ENCODE data around the gene PPM1H.

DNA sequence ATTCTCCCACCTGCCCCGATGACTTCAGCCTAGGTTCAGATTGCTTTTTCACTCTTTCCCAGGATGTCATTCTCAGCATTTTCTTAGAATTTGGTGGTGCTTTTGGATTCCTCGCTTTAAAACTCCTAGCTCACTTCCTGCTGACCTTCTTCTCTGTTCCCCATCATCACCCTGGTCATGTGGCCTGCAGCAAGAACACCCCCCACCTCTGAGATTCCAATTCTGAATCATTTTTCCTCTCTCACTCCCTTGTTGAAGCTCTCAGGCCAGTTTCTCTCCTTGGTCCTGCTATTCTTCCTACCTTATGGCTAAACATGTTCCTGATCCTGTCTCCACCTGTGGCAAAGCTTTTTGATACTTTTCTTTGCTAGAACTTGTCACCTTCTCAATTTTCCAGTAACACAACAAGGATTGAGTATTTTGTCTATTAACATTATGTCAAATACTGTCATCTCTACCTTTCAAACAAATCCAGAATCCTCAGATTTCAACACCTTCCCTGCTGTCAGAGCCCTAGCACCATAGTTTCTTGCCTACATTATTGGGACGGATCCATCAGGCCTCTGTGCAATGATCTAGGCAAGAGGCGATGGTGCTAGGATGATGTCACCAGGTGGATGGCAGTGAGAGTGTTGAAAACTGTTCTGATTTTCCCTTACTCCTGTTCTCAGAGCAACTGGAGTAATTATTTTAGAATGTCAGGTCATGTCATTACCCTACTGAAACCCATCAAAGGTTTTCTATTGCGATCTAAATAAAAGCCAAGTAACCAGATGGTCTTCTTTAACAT lies 234.7 kb downstream of the PPM1H start:
- TF ChIP-seq GABPA (IDR thresholded peaks at IDR 0.05; ENCODE audit: borderline replicate concordance, insufficient read depth, low read length) (no peak), NRF1 (IDR thresholded peaks at IDR 0.05; ENCODE audit: low read depth, low read length) (no peak), CTCF (IDR thresholded peaks at IDR 0.05; ENCODE audit: control extremely low read depth in 1 of 3, insufficient read depth in 1 of 3, low read depth in 1 of 3, low read length in 3 of 3) (no peak), ATF2 (IDR thresholded peaks at IDR 0.05; ENCODE audit: low read length) (no peak), CEBPB (IDR thresholded peaks at IDR 0.05; ENCODE audit: low read depth, low read length) (no peak), POLR2A (IDR thresholded peaks at IDR 0.05; ENCODE audit: control extremely low read depth in 1 of 2, low read depth in 2 of 2, low read length in 2 of 2) (no peak), RBBP5 (IDR thresholded peaks at IDR 0.05; ENCODE audit: borderline replicate concordance, low read depth, low read length) (no peak), EZH2 (IDR thresholded peaks at IDR 0.05; ENCODE audit: low read depth, low read length, severe bottlenecking) (no peak), EGR1 (IDR thresholded peaks at IDR 0.05; ENCODE audit: borderline replicate concordance, low read depth, low read length) (no peak), CHD1 (IDR thresholded peaks at IDR 0.05; ENCODE audit: low read depth, low read length) (no peak), BRCA1 (IDR thresholded peaks at IDR 0.05; ENCODE audit: low read depth, low read length) (no peak), GTF2F1 (IDR thresholded peaks at IDR 0.05; ENCODE audit: borderline replicate concordance, low read depth, low read length) (no peak)
- TF ChIP-seq, protein P1, sequence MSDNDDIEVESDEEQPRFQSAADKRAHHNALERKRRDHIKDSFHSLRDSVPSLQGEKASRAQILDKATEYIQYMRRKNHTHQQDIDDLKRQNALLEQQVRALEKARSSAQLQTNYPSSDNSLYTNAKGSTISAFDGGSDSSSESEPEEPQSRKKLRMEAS (IDR thresholded peaks at IDR 0.05), result no peak
- TF ChIP-seq, protein P2, sequence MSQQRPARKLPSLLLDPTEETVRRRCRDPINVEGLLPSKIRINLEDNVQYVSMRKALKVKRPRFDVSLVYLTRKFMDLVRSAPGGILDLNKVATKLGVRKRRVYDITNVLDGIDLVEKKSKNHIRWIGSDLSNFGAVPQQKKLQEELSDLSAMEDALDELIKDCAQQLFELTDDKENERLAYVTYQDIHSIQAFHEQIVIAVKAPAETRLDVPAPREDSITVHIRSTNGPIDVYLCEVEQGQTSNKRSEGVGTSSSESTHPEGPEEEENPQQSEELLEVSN (IDR thresholded peaks at IDR 0.05), result no peak
